WERI-Rb-1 (cell line): ENCODE data around the gene ITGB5.

Source experiments
- DNase-seq: peaks from one replicate; pipeline ENCODE4 v3.0.0-alpha.2; 2020
- H3K27ac ChIP-seq: fragments of 250-450 bp; sonication (Bioruptor Pico); 2 replicates; pipeline ENCODE4 v1.5.1; 2020; ENCODE audit warnings: mild to moderate bottlenecking, moderate library complexity
- H3K27me3 ChIP-seq: fragments of 250-450 bp; sonication (Bioruptor Pico); 2 replicates; pipeline ENCODE4 v1.5.1; 2021; ENCODE audit warnings: mild to moderate bottlenecking, low read depth, moderate library complexity; ENCODE audit not compliant: insufficient read depth, severe bottlenecking
- H3K36me3 ChIP-seq: fragments of 250-450 bp; sonication (Bioruptor Pico); 2 replicates; pipeline ENCODE4 v1.5.1; 2020; ENCODE audit warnings: mild to moderate bottlenecking, moderate library complexity
- H3K4me3 ChIP-seq: 2 replicates; pipeline ENCODE4 v1.5.1; 2011; ENCODE audit warnings: low read depth, mild to moderate bottlenecking, control low read depth, low read length
- H3K9me3 ChIP-seq: fragments of 250-450 bp; sonication (Bioruptor Pico); 2 replicates; pipeline ENCODE4 v1.5.1; 2021; ENCODE audit warnings: mild to moderate bottlenecking, moderate library complexity; ENCODE audit not compliant: severe bottlenecking
- TF ChIP-seq, protein P1 (sequence below): IDR thresholded peaks from 2 replicates; pipeline ENCODE4 v1.5.1; 2011; ENCODE audit warnings: low read depth, mild to moderate bottlenecking, control low read depth, inconsistent platforms, low read length

ITGB5 gene

DNA sequence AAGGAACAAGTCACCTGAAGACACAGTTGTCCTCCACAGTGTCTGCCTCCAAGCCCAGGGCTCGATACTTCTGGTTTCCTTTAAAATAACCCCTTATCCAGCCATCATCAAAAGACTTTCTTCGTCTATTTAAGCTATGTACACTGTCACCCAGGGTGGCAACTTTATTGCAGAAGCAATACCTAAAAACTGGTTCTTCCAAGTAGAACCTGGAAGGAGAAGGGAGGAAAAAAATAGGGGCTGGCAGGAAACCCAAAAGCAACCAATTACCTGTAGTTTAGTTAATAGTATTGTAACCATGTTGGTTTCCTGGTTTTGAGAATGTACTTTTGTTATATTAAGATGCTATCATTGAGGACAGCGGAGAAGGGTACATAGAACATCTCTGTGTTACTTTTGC, 33.7 kb downstream of the ITGB5 start:
- no peaks in the 10 kb centered on the region for H3K36me3 ChIP-seq
- H3K4me3 ChIP-seq, result no peak overlapping the region
- TF ChIP-seq, protein P1, sequence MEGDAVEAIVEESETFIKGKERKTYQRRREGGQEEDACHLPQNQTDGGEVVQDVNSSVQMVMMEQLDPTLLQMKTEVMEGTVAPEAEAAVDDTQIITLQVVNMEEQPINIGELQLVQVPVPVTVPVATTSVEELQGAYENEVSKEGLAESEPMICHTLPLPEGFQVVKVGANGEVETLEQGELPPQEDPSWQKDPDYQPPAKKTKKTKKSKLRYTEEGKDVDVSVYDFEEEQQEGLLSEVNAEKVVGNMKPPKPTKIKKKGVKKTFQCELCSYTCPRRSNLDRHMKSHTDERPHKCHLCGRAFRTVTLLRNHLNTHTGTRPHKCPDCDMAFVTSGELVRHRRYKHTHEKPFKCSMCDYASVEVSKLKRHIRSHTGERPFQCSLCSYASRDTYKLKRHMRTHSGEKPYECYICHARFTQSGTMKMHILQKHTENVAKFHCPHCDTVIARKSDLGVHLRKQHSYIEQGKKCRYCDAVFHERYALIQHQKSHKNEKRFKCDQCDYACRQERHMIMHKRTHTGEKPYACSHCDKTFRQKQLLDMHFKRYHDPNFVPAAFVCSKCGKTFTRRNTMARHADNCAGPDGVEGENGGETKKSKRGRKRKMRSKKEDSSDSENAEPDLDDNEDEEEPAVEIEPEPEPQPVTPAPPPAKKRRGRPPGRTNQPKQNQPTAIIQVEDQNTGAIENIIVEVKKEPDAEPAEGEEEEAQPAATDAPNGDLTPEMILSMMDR, result no peak
- no peaks in the 10 kb centered on the region for H3K27me3 ChIP-seq
- DNase-seq, result no peak
- H3K27ac ChIP-seq, result no peak overlapping the region
- no peaks in the 10 kb centered on the region for H3K9me3 ChIP-seq

DNA sequence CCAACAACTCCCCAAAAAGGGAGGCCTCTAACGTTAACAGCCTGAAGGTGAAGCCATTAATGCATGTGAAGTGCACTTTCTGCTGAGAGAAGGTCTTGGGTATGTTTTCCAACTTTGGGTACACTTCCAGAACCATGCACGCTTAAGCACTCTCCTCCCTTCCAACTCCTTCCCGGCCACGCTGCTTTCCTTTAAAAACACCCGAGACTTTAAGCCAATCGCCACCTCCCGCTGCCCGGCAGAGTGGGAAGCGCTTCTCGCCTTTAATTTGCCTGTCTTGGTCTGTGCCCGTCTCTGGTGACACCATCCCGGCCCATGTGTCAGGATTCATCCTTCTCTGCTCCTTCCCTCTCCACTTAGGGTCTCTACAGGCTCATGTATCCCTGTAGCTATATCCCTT, 35.3 kb downstream of the ITGB5 start:
- Histone ChIP-seq H3K27ac (no peak overlapping the region), H3K27me3 (no peaks in the 10 kb centered on the region), H3K9me3 (no peaks in the 10 kb centered on the region), H3K36me3 (no peaks in the 10 kb centered on the region), H3K4me3 (no peak overlapping the region)
- TF ChIP-seq, protein P1, result no peak
- DNase-seq, result no peak

DNA sequence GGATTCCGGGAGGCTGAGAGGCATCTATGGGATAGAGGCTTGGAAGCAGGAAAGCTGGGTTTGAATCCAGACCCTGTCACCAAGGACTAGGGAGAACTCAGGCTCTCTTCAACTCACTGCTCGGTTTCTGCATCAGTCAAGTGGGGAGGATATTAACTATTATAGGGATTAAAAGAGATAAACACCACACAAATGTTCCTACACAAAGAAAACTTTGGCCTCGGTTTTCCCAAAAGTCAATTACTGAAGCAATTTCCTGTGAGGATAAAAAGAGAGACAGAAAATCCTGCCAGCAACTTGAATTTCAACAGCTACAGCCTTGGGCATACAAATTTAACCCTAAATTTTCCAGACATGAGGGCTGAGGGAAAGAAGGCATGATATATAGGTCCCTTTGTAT, 36.0 kb downstream of the ITGB5 start:
- DNase-seq, result no peak
- no peak overlapping the region for H3K27ac ChIP-seq
- H3K36me3 ChIP-seq, result no peaks in the 10 kb centered on the region

DNA sequence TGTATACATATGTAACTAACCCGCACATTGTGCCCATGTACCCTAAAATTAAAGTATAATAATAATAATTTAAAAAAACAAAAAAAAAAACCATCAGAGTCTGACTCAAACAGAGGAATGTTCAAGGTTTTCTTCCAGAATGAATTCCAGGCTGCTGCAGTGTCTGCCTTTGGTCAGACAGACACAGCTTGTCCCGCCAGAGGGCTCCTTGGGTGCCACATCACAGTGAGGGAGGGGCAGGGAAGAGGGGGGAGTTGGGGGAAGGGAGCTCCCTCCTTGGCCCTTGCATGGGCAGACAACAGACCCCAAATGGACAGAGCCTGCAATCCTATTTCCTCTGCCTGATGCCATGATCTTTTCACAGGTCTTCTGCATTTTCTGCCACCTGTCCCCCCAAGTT, 36.5 kb downstream of the ITGB5 start:
- H3K4me3 ChIP-seq, result no peak overlapping the region
- TF ChIP-seq, protein P1, result no peak
- H3K9me3 ChIP-seq, result no peaks in the 10 kb centered on the region
- DNase-seq, result no peak
- no peak overlapping the region for H3K27ac ChIP-seq
- no peaks in the 10 kb centered on the region for H3K27me3 ChIP-seq
- H3K36me3 ChIP-seq, result no peaks in the 10 kb centered on the region

More for the DNA sequence above, 36.0 kb downstream of the ITGB5 start:
- Histone ChIP-seq H3K4me3 (no peak overlapping the region), H3K27me3 (no peaks in the 10 kb centered on the region), H3K9me3 (no peaks in the 10 kb centered on the region)
- TF ChIP-seq, protein P1, result no peak

DNA sequence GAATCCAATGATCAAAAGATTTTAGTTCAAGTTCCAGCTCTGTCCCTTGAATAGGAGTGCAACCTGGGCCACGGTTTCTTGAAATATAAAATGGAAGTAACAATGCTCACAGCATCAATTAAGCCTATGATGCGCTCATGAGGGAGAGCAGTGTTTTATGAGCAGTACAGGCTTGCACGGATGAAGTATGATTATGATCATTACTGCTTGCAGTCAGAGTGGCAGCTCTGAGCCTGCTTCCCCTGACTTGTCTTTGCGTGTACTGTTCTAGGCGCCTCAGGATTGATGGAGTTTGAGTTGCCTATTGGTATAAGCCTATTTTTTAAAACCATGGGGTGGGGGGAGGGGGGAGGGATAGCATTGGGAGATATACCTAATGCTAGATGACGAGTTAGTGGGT, 37.0 kb downstream of the ITGB5 start:
- Histone ChIP-seq H3K27ac (no peak overlapping the region), H3K27me3 (no peaks in the 10 kb centered on the region), H3K36me3 (no peaks in the 10 kb centered on the region), H3K9me3 (no peaks in the 10 kb centered on the region), H3K4me3 (no peak overlapping the region)
- TF ChIP-seq, protein P1, result no peak
- no peak for DNase-seq

DNA sequence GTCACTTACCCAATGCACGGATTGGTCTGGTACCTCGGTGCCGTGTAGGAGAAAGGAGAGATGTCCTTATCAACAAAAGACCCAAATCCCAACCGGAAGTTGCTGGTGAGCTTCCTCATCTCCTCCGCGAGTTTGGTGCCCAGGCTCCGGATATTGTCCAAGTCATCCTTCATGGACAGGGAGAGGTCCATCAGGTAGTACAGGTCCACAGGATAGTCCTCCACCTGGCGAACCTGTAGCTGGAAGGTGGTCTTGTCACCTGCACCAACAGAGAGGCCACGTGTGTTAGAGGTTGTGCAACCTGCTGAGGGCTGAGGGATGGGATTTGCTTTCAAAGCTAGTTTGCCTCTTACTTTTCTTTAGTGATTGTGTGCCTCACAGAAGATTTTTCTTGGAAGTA, 38.9 kb downstream of the ITGB5 start:
- TF ChIP-seq, protein P1, result no peak
- Histone ChIP-seq H3K36me3 (no peaks in the 10 kb centered on the region), H3K27ac (no peak overlapping the region), H3K9me3 (no peaks in the 10 kb centered on the region), H3K27me3 (no peaks in the 10 kb centered on the region), H3K4me3 (no peak overlapping the region)
- DNase-seq, result no peak
